Stimulated activated CD8-positive, alpha-beta memory T cell treated with anti-CD3 and anti-CD28 coated beads, Interleukin-12 subunit alpha, Interleukin-12 subunit beta, amount 100 ng/mL, for 24 hours (primary cell): Measurements from ENCODE around the gene NUPR1.
A peak's percentile ranks its signal among the peaks of the same experiment; 100 is the strongest.
"Not testable (repeated sequence)": the region's sequence is repeated elsewhere in the genome, so short reads cannot be mapped to it uniquely, and the experiment has no call there.

ENCODE experiments used
- DNase-seq: peaks from one replicate; pipeline ENCODE4 v3.0.0-alpha.2; 2020; ENCODE audit errors: extremely low read depth

Gene NUPR1

GRCh38 chr16:28554634-28555423, 16.1 kb upstream of the NUPR1 start:
- no peak for DNase-seq

GRCh38 chr16:28553776-28554633, 15.2 kb upstream of the NUPR1 start, which contains the start of gene SGF29:
Gene SGF29, plus strand, starts transcription at chr16:28553920. Its CDS starts 27,150 bp downstream, at chr16:28581070.
- DNase-seq: peak; percentile 80

- DNase-seq: no peak
Measured at GRCh38 chr16:28549301-28549899, 10.6 kb upstream of the NUPR1 start.

- no peak for DNase-seq
Measured at GRCh38 chr16:28548306-28548802, 9.6 kb upstream of the NUPR1 start.

- no peak for DNase-seq
Measured at GRCh38 chr16:28546626-28547025, 7.9 kb upstream of the NUPR1 start.

GRCh38 chr16:28545964-28546363, 7.2 kb upstream of the NUPR1 start:
- DNase-seq: not testable (repeated sequence)

GRCh38 chr16:28544998-28545397, 6.2 kb upstream of the NUPR1 start:
- no peak for DNase-seq

GRCh38 chr16:28543072-28543471, 4.3 kb upstream of the NUPR1 start:
- DNase-seq: no peak

- no peak for DNase-seq
Measured at GRCh38 chr16:28542646-28543045, 3.9 kb upstream of the NUPR1 start.

GRCh38 chr16:28540346-28540745, 1.6 kb upstream of the NUPR1 start:
- DNase-seq: no peak

GRCh38 chr16:28537964-28538732, 626 bp downstream of the NUPR1 start:
- no peak for DNase-seq

- no peak for DNase-seq
Measured at GRCh38 chr16:28537076-28537475, 1.7 kb downstream of the NUPR1 start.

- DNase-seq: no peak
Measured at GRCh38 chr16:28534542-28535373, 4.0 kb downstream of the NUPR1 start.

- DNase-seq: no peak
Measured at GRCh38 chr16:28532940-28533647, 5.7 kb downstream of the NUPR1 start.

- DNase-seq: no peak
Measured at GRCh38 chr16:28531777-28532744, 6.7 kb downstream of the NUPR1 start.

- no peak for DNase-seq
Measured at GRCh38 chr16:28529124-28529523, 9.7 kb downstream of the NUPR1 start.

GRCh38 chr16:28528463-28528867, 10.3 kb downstream of the NUPR1 start:
- DNase-seq: no peak

GRCh38 chr16:28527985-28528384, 10.8 kb downstream of the NUPR1 start:
- DNase-seq: no peak
